Pulmonary artery endothelial cell (primary cell): ENCODE data around the gene AFDN. TPM values are rescaled to one million over a fixed set of nuclear protein-coding genes. Genes with fewer than 3 reads are reported as not detected.

ENCODE experiments used
- DNase-seq: peaks from one replicate; pipeline ENCODE4 v3.0.0-alpha.2; 2011; ENCODE audit warnings: low read depth, low spot score
- total RNA-seq: library from RNA; depleted of rRNA; stranded (reverse); fragments of >200 nt; gene quantifications from 2 replicates; pipeline ENCODE4 v1.2.3, GENCODE V29; 2014

Gene AFDN
- total RNA-seq, 1 donor from 2014 or later = 84.1 TPM

DNA sequence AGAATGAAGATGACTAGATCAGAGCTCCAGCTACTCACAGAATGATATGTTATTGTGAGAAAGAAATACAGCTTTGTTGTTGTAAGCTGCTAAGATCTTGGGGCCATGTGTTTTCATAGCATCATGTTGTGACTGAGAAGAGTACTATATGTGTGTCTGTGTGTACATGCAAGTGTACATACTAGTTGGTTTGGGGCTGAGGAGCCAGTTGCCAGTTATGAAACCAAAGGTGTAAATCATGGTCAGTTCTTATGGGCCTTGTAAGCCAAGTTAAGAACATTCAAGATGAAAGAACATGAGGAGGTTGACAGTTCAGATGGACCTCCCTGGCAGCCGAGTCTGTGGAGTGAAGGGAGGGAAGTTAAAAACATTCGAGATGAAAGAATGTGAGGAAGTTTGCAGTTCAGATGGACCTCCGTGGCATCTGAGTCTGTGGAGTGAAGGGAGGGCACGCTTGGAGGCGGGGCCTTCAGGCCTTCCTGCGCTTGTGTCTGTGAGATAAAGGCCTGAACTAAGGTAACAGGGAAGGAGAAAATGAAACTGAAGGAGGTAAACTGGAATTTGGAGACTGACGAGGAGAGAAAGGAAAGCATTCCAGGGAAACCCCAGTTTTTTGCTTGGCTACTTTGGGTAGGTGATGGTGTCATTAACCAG is 13.9 kb downstream of the AFDN start:
- no peak for DNase-seq

DNA sequence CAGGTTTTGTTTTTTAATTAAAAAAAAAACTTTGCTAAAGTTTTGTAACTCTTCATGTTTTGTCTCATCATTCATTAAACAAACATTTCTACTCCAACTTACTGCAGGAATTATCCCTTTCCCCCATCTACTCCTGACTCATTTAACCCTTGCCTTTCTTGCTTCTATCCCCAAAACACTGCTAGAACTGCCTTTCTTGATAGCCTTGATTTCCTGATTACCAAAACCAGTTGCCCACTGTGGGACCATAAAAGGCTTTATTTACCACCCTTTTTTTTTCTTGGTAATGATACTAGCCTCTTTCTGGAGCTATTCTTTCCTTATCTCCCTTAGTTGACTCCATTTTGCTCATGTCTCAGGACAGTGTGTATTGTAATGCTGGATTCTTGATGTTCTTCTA is 15.3 kb downstream of the AFDN start:
- no peak for DNase-seq

DNA sequence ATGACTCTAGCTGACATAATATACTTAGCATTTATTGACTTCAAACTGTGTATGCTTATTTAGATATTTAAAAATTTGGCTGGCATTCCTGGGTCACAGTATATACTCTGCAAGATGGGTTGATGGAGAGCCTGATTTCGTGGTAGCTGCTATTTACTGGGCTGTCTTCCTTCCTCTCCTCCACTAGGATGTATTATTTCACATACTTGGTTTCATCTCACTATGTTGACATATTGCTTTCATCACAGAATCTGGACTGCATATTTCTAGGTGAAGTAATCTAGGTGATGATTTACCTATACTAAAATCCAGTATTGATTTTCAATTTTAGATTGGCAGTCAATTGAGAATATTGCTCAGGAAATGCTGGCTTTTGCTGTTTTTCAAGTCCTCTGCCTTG is 15.7 kb downstream of the AFDN start:
- DNase-seq = no peak

DNA sequence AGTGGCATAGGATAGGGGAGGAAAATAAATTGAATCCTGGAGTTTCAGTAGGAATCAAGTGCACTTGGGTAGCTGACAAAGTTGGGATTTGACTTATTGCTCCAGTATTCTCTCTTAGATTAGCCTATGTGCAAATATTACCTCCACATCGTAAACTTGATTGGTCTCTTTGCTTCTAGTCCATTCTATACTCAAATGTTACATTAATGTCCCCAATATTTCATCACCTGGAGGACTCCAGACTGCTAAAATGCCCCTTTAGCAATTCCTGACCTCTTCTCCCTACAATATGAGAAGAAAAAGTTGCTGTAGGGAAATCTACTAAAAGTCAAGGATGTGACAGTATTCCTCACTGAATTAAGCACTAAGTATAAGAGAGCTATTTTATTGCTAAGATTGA is 16.3 kb downstream of the AFDN start:
- no peak for DNase-seq

DNA sequence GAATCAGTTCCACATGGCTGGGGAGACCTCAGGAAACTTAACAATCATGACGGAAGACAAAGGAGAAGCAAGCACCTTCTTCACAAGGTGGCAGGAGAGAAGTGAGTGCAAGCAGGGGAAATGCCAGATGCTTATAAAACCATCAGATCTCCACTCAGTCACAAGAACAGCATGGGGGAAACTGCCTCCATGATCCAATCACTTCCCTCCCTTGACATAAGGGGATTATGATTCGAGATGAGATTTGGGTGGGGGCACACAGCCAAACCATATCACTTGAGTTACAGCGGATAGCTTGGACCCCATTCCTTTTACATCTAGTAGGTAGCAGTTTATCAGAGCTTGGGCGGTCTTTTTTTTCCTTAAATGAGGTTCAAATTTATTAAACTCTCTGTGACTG is 19.1 kb downstream of the AFDN start:
- DNase-seq = no peak

DNA sequence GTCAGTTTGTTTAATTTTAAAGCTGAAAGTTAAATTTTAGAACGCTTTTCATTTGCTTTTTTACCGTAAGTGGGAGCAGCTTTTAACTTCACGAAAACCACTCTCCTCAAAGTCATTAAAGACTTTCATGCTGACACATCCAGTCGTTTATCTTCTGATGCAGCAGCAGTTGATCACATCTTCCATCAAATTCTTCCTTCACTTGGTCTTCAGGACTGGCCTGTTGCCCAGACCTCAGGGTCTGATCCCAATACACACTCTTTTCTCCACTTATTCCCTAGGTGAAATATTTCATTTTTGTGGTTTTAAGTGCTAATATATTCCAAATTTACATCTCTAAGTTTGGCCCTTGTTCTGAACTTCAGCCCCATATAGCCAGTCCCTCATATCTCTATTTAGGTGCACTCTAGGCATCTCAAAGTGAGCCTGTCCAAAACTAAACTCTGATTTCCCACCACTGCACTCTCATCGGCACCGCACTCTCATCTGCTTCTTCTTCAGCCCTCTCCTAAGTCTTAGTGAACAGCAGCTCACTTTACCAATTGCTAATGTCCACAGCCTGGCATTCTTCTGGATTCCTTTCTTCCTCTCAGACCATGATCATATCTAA is 20.4 kb downstream of the AFDN start:
- no peak for DNase-seq

DNA sequence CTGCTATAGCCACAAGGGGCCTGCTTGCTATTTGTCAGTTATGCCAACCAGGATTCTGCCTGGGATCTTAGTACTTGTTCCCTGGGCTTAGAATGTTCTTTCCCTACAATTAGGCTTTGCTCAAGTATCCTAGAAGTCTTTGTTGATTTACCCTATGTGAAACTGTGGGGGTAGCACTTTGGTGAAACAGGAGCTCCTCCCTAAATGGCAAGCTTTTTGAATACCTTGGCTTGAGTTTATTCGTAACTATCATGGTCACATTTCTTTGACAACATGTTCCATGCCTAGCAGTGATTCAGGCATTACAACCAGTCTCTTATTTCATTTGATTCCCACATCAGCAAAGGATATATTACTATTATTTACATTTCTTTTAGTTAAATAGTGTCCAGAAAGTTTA is 21.2 kb downstream of the AFDN start:
- DNase-seq = no peak

DNA sequence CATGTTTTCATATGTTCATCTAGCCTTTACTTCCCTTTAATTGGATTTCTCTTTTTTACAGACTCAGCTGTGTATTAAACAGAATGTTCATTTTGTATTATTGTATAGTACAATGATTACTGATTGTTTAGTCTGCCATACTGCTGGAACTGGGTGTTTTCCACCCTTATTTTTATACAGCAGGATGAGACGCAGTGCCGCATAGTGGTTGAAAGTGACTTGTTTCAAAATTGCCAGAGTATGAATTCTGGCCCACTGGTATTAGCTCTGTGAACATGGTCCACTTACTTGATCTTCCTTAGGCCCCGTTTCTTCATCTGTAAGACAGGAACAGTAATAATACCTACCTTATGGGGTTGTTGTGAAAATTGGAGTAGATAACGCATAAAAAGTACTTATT is 22.1 kb downstream of the AFDN start:
- DNase-seq = no peak

DNA sequence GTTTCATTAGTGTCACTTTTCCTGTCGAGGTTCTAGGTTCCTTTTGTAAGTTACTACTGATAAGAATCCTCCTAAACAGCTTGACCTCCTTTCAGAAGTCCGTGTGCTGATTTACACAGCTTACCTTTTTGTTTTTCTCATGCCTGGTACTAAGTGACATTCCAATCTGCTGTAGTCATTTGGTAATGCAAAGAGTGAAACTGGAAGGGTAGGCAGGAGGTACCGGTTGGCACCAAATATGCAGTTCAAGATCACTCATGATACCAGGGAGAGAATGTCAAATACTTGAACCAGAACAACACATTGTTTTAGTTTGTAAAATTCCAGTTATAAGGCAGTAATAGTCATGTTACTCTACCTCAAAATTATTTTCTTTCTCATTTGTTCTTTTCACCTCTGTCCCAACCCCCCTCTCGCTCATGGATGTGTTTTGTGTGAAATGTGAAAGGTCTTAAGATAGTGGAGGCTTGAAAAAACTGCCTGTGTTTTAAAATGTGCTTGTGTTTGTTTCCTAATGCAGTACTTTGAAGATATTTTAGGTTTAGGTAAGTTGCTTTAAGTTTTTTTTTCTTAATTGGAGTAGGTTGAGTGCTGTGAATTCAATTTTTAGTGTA is 23.2 kb downstream of the AFDN start:
- peak; percentile 17 for DNase-seq

DNA sequence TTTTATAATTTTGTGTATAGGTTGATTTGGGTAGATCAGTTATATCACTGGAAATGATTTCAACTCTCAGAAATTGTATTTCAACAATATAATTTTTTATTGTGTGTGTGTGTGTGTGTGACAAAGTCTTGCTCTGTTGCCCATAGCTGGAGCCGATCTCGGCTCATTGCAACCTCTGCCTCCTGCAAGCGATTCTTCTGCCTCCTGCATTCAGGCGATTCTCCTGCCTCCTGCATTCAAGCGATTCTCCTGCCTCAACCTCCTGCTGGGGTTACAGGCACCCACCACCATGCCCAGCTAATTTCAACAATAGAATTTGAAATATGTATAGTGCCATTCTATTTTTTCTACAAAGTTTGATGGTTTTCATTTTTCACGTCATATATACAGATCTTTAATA is 24.1 kb downstream of the AFDN start:
- DNase-seq = no peak

DNA sequence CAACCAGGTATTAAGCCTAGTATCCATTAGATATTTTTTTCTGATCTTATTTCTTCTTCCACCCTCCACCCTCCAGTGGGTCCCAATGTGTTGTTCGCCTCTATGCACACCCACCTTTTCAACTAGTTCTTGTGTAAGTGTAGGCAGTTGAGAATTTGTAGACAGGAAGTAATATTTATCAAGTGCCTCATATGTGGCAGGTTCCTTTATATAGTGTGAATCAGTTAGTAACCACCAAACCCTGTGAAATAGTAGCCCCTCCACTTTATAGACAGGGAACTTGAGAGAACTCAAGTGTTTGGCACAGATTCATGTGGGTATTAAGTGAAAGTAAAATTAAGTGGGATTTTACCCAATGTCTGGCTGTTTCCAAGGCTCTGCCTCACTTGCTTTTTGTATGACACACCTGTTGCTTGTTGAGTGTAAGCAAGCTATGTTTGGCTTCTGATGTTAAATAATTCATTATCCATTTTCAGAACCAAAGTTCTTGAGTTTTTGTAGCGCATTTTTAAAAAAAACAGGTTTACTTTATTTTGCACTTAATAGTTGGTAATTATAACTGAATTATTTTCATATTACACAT is 24.8 kb downstream of the AFDN start:
- DNase-seq = no peak

DNA sequence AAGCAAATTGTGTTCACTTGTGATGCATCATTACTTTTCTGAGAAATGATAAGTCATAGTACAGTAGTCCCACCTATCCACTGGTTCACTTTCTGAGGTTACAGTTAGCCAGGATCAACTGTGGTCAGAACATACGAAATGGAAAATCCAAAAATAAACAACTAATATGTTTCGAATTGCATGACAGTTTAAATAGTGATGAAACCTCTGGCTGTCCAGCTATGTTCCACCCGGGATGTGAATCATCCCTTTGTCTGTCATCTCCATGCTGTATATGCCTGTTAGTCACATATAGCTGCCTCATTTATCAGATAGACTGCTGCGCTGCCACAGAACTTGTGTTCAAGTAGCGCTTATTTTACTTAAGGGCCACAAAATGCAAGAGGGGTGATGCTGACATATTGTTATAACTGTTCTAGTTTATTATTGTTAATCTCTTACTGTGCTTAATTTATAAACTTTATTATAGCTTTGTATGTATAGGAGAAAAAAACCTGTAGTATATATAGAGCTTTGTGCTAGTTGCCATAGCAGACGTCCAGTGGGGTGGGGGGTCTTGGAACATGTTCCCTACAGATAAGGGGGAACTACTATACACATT is 29.2 kb downstream of the AFDN start:
- peak; percentile 22 for DNase-seq

DNA sequence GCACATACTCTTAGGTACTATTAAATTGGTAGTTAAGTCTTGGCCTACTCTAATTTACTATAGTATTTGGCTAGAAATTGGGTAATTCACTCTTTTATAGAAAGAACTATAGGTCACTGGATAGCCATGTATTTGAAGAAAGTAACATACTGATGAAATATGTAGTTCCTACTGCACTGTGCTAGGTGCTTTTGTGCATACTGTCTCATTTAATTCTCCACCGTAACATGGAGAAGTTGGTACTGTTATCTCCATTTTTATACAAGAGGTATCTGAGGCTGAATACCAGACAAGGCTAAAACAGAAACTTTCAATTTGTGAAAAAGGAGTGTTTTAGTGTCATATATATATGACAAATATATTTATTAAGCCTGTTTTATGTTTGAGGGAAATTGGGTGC is 29.8 kb downstream of the AFDN start:
- no peak for DNase-seq

DNA sequence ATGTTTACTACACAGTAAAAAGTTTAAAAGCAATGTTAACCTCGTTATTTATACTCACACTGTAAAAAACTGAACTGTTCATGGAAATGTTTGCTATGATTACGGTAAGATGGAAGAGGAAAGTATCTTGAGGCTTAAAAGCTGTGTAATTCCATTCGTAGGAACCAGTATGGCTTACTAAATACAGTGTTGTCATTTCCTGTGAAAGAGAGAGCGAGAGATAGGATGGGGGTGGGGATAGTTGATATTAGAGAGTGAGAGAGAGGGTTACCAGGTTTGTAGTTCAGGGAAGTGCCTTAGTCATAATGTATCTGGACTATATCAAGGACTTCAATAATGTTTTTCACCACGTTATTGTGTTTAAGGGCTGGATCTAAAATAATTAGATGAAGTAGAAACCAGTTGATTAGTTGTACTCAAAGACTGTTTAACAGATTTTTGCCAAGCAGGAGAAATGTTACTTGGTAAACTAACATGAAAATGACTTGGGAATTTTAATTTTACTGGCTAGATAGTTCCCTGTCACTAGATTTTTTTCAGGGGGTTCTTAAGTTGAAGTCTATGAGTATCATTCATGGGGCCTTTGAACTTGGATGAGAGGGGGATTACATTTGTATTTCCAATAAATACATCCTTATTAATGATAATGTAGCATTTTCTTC is 30.4 kb downstream of the AFDN start:
- DNase-seq = peak; percentile 35

DNA sequence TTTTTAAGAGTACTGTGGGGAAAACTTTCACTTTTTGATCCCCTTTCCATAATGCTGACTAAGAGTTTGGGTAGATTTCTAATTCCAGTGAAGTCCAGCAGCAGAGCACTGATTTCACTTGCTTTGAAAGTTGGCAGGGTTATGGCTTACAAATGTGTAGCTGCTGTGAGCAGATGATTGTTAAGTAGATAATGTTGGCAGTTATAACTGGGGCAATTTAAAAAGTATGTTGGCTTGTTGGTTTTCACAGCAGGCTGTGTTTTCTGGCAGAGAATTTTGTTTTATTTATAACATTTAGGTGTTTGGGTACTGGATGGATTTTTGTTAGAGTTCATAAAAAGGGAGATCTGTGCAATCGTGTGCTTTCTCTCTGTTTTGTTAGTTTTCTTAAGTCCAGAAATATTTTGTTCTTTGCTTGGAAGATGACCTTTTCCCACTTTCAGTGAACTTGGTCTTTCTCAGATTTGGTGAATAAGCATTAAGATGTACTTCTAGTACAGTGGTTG is 31.4 kb downstream of the AFDN start:
- no peak for DNase-seq

DNA sequence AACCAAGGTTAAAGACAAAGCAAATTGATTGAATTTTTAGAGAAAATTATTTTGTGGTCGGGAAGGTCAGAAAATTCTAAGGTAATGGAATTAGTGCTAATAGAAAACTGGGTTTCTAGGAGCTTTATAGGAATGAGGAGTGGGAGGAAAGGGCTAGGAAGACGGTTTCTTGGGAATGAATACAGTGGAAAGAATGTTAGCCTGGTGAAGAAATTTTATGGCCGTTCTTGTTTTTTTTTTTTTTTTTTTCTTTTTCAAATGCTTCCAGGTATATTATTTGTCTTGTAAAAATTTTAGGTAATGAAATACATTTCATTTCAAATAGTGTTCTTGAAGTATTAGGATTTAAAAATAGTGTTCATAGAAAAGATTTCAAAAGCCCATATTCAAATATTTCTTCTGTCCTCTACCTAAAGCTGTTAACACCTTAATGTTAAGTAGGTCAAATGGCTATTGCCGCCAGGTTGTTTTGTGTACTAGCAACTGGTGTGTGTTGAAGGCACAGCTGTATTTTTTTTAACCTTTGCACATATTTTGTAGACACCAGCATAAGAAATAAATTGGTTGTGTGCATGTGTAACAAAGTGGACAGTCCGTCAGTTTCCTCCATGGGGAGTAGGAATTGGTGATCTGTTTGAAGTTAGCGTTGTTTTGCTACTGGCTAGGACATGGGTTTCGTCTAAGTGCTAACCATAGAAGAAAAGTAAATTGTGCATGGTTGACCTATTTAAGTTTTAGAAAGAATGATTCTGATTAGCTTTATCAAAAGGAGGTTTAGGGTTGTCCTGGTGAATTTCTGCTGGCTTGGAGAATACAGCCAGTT is 32.3 kb downstream of the AFDN start:
- DNase-seq = no peak

DNA sequence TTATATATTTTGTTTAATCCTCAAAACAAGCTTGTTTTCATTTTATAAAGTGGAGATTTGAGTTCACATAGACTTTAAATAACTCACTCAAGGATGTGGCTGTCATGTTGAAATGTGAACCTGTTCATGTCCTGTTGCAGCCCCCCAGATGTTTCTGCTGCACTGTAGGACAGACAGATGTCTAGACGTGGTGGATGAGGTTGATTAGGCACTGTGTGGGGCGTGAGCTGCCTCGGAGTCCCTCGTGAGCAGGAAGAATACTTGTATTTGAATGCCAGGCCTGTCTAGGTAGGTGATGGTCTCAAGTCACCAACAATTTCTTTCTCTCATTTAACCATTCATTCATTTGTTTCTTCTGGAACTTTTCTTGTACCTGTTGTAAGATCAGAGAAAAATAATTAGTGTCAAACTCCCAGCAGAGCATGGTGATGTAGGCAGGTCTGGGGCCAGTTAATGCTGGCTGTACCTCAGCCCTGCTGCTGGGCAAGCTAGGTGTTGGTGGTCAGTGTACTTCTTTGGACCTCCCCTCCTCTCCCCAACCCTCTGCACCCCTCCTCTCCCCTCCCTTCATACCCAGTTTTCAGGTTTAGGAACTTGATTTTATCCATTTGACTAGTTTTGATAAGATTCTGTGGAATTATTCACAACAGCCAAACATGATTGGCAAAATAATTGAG is 34.0 kb downstream of the AFDN start:
- DNase-seq = no peak

DNA sequence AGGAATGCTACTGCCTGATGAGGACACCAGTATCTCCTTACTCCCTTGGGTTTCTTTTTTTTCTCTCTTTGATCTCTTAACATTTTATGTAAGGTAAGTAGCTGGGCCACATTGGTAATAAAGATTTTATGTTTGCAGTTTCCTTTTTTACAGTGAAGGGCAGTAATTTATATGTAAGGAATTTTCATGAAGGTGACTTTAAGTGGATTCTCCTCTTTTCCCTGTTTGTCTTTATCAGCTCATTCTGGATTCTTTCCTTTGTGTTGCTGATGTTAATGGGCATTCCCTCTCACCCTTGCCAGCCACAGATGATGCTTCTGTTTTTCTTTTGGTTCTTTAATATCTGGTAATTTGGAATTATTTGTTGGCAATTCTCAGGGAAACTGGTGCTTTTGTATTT is 34.7 kb downstream of the AFDN start:
- DNase-seq = no peak

DNA sequence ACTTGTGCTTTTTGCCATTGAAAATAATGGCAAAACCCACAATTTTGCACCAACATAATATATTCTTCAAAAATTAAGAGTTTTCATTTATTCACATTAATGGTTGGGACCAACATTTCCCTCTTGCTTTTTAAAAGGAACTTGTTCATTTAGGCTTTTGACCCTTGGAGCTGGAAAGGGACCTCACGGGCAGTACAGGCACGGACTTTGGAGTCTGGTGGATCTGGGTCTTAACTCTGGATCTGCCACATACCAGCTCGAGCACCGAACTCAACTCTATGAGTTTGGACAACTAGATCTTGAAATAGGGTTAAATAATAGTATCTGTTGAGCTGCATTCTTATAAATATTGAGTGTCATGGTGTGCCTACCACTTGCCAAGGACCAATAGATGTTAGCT is 37.2 kb downstream of the AFDN start:
- no peak for DNase-seq

DNA sequence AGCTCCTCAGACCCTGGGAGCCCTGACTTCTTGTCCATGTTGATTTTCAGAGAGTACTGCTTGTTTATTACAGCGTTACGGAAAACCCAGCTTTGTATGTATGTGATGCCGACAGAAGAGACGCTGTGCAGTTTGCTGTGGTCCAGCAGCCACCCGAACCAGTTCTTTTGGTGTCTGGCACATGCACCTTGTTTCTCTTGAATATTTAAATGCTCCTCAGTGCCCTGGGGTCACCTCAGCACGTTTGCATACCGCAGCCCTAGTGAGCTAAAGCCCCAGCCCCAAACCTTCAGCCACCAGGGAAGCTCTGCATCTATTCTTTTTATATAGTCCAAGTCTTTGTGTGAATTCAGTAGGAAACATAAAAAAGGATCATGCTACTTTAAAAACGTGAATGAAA is 39.9 kb downstream of the AFDN start:
- no peak for DNase-seq
